ACHN (cell line): ENCODE data around the gene MLYCD.

Source experiments
- DNase-seq: peaks from one replicate; pipeline ENCODE4 v3.0.0-alpha.2; 2015
- in situ Hi-C: cut with HindIII; loops from 2 replicates; pipeline ENCODE4 v1.10.0; 2017; ENCODE audit warnings: low sequenced_read_pairs, low pct_ligation_motif_present, low pct_unique_long_range_greater_than_20kb

MLYCD gene

DNA sequence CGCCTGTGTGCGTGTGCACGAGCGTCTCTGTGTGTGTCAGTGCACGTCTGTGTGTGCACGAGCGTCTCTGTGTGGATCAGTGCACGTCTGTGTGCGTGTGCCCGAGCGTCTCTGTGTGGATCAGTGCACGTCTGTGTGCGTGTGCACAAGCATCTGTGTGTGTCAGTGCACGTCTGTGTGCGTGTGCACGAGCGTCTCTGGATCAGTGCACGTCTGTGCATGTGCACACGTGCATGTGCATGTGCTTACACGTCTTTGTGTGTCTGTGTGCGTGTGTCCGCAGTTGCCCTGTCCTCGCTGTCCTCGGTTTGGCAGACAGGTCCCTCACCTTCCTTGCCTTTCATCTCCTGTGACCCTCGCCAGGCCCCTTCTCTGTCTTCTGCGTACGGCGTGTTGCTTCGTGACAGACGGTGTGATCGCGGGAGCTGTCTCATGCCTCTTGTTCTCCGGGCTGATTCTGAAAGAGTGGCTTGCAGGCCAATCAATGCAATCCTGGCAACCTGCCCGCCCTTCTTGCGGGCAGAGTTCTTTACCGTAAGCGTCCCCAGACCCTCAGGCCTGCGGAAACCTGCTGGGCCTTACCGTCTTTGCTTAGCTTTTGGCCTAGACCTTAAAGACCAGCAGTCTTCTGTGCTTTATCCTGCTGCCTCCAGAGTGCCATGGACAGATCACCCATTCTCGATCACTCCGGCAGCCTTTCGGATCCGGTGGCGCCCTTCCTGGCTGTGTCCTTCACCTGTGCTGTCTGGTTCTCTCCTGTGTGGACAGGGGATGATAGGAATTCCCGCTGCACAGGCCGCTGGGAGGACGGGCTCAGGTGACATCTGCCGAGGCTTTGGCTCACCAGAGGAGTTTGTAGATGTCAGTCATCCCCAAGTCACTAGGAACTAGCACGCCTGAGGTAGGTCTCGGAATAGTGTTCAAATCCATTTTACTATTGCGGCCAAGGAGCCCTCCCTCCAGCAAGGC, 18.5 kb downstream of the MLYCD start:
- no peak for DNase-seq
- in situ Hi-C loops, result no loop called here

- DNase-seq, result no peak
- in situ Hi-C loops, result no loop called here
Measured at GRCh38 chr16:83920894-83921491, 22.1 kb downstream of the MLYCD start.

GRCh38 chr16:83923581-83924365, 24.9 kb downstream of the MLYCD start:
- no peak for DNase-seq
- in situ Hi-C loops, result no loop called here

DNA sequence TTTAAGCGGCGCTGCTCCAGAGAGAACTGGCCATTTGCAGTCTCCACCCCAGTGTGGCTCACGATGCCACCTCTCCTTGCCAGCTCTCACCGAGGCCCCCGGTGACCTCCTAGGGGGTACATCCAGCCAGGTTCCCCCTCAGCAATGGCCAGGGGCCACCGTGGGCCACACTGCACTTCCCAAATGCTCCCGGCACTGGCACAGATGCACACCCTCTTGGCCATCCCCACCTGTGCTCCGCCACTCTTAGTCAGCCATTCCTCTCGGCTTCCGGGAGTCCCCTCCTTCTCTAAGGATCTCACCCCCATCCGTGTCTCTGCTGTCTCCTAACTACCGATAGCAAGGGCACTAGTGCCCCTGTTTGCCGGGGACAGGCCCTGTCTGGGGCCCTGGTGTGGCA, 25.8 kb downstream of the MLYCD start:
- DNase-seq, result no peak

DNA sequence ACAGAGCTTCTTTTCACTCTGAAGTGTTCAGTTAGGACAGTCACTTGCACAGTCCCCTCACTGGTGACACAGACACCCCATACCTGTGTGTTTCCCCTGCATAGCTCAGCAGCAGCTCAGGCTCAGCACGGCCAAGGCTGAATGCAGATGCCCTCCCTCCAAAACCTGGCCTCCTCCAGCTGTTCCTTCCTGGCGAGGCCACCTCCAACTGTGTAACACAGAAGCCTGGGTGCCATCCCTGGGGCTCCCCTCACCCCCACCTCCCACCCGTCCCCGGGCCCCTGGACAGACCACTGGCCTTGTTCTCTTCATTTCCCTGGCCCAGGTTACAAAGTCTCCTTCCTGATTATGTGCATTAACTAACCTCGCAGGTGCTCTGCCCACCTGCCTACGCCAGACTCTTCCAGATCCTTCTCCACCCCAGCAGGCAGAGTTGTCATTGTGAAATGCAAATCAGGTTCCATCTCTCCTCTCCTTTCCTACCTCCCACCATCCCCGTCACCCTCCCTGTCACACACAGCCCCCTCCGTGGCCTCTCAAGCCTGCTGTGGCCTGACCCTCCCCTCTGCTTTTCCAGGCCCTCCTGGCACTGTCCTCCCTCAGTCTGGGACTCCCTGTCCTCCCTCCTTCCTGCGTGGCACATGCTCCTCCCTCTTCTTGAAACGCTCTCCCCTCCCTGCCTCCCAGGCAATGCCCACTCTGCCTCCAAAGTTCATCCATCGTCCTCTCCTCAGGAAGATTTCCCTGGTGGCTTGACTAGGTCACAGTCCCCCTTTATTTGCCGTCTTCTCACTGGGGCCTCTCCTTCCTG, 26.4 kb downstream of the MLYCD start:
- no peak for DNase-seq
- in situ Hi-C loops, result no loop called here

More for the DNA sequence above, 25.8 kb downstream of the MLYCD start:
- in situ Hi-C loops, result no loop called here

GRCh38 chr16:83925957-83926725, 27.2 kb downstream of the MLYCD start:
- no peak for DNase-seq
- in situ Hi-C loops, result no loop called here

DNA sequence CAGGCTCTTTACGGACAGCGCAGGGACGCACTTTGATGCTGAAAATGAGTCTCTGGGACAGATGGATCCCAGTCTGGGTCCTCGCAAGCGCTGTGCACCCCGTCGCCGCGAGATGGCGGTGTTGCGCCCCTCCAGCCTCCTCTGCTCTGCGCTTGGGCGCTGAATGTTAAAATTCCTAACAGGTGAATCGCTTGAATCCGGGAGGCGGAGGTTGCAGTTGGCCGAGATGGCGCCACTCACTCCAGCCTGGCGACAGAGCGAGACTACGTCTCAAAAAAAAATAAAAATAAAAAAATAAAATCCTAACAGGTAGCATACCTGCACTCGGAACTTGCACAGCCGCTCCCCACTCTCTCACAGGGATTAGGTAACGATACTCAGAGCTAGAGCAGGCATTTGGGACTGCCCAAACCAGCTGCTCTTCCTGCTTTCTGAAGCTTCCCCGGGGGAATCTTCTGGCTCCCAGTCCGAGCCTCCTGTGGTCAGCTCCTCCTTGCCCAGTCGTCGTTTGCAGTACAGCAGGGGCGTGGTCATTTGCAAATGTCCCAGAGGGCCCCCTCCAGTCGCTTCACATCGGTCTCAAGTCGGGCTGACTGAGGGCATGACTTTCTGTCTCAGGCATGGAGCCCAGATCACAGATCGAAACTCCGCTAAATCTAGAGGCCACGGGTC, 27.9 kb downstream of the MLYCD start:
- in situ Hi-C loops, result no loop called here
- peak; percentile 91 for DNase-seq

DNA sequence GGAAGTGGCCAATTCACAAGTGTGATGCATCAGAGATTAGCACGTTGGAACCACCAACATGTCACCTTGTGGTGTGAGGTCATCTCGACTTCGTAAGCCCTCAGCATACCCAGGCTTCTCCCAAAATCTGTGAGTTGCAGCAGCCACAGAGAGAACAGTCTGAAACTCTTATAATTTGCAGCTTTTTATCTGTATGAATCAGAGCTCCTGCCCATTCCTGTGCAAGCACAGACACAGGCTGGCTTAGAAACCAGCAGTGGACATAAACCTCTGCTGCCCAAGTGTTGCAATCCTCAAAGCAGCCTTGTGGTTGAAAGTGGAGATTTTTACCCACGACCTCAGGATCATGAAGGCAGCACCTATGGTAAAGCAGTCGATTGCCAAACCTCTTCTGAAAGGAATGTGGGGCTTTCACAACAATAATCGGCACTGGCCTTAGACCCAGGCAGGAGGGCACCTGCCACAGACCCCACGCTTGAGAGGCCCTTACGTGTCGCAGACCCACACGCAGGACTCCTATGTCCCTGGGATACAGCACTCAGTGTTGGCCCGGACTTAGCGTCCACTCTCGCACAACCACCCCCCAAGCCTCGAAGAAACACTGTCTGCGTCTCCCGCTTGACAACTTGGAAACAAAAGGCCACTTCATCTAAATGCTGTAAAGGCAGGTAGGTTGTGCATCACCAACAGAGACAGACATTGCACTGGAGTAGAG, 29.6 kb downstream of the MLYCD start:
- in situ Hi-C loops, result no loop called here
- DNase-seq, result no peak

DNA sequence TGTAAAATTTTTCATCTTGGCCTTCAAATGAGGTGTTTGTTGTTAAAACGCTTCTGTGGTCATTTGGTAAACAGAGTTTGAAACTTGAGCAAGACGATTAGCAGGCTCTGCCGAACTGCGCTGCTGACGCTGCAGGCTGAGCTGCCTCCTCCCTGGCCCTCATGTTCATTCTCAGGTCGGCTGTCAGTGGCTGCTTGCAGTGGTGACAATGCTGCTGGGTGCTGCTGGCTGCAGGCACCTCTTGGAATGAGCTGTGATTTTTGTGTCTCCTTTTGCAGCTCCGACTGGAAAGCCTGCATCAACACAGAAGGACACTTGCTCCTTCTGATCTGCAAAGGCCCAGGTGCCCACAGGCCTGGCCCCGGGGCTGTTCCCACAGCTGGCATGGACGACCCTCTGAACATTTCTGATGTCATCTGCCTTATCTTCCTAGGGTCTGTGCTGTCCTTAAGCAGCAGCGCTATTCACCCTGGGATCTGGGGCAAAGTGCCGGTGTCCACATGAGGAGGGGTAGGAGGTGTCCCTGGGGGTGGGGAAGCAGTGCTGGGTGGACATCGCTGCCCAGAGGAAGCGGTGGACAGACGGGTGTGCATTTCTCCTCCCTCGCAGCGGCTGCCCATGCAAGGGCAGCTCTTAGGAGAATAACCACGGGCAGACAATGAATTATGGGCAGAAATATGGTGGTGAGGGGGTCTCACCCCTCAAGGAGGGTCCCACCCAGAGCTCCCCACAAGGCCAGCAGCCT, 31.1 kb downstream of the MLYCD start:
- in situ Hi-C loops, result no loop called here
- DNase-seq, result no peak

DNA sequence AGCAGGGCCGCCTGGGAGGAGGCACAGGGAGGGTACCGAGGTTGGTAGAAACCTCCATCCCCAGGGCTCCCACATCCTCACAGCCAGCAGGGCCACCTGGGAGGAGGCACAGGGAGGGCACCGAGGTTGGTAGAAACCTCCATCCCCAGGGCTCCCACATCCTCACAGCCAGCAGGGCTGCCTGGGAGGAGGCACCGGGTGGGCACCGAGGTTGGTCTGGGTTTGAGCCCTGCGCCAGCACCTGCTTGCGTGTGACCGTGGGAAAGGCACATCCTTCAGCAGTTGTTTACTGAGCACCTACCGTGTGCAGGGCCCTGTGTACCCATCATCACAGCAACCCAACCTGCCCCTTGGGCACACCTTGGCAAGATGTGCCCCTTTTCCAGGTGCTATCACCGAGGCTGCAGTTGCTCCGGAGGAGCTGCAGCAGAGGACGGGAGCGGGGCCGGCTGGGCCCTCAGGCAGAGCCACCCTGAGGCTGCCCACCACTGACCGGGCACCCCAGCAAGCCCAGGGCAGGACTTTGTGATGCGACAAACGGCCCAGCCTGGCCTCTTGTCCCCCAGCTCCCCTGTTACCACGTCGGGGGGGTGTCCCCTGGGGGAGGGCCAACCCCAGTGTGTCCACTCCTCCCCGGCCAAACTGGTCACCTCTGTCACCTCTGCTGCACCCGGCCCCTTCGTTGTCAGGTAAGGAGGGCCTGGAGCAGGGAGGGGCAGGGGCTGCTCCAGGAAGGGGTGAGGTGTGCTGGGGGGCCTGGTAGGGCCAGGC, 32.0 kb downstream of the MLYCD start:
- in situ Hi-C loops, result no loop called here
- no peak for DNase-seq

- in situ Hi-C loops, result no loop called here
- no peak for DNase-seq
Measured at GRCh38 chr16:83931556-83931955, 32.6 kb downstream of the MLYCD start.

GRCh38 chr16:83932304-83932703, 33.4 kb downstream of the MLYCD start:
- no peak for DNase-seq
- in situ Hi-C loops, result no loop called here

DNA sequence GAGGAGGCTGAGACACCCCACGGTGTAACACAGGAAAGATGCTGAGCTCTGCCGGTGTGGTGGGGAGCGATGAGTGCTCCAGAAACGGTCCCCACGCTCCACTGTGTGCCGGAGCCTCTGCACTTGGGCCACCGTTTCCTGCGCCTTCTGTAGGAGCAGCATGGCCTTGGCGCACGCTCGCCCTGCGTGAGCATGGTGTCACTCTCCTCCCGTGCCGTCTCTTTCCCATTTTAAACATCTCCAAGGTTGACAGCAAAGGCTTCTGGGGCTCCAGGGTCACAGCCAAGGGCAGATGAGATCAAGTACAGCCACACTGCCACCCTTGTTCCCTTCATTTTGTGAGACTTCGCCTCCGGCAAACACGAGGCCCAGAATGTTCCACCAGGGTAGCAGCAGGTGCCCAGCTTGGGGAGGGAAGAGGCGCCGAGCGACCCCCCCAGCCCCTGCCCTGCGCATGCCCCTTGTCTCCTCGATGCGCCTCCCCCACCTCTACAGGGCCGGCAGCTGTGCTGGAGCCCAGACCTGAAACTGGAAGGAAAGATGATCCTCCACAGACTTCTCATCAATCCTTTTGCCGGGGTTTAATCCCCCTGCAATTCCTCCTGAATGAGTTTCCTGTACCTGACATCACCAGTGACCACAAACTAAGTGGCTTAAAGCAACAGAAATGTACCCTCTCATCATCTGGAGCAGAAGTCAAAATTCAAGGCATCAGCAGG, 34.2 kb downstream of the MLYCD start:
- DNase-seq, result no peak
- in situ Hi-C loops, result no loop called here

- in situ Hi-C loops, result no loop called here
- no peak for DNase-seq
Measured at GRCh38 chr16:83933885-83934683, 35.2 kb downstream of the MLYCD start.
